ENCODE measurements around the gene DPYD.
A peak's percentile ranks its signal among the peaks of the same experiment; 100 is the strongest.
"Not testable (repeated sequence)": the region's sequence is repeated elsewhere in the genome, so short reads cannot be mapped to it uniquely, and the experiment has no call there.

Gene DPYD

GRCh38 chr1:97277891-97278654 is 642.8 kb downstream of the DPYD start:
- peak; percentile 41 for DNase-seq (ENCODE audit: low spot score)

- no peak for DNase-seq (ENCODE audit: low spot score)
Measured at GRCh38 chr1:97271916-97272788, 648.7 kb downstream of the DPYD start.

DNA sequence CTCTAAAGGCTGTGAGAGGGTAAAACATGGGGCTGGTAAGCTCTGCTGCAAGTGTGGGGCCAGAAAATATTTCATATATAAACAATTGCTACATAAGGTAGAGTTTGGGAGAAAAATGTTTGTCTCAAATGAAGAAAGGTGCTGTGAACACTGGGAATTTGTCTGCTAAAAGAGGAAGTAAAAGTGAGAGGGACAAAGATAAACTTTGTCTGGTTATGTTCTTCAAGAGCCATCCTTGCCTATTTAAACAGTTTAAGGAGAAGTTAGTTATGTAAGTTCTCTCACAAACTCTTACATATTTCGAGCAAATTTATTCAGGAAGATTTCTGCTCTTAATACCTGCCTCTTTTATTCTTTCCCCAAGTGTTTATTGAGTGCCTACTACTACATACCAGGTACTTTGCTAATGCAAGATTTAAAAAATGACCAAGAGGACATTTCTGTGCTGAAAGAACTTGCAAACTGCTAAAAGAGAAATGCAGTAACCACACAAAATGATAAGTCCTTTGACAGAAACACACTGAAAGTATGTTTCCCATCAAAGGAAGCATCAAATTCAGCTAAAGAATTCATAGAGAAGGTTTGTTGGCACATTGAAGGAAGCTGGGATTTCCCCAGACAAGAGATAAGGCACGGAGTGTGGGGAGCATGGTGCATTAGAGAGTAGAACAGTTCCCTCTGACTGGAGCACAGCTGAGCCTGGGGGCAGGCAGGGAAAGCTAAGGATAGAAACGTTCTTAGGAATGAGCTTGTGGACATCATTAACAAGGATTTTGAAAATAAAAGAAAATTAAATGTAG is 650.1 kb downstream of the DPYD start:
- peak; percentile 11 for DNase-seq (ENCODE audit: low spot score)

GRCh38 chr1:97265630-97266029 is 655.2 kb downstream of the DPYD start:
- no peak for DNase-seq (ENCODE audit: low spot score)

DNA sequence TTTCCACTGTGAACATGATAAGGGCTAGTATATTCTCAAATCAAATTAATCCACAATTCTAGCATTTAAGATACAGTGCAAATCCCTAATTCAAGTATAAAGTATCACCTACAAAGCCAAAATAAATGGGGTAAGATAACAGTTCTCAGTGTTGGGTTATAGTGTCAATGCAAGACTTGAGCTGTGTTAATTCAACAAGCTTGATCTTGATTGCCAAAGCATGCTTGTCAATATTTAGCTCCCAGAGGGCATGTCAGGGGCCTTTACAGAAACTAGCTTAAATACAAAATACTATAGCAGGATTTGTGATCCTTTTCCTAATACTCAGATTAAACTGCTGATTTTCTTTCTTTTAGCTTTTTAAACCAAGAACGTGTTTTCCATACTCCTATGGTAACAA is 658.0 kb downstream of the DPYD start:
- no peak for DNase-seq (ENCODE audit: low spot score)

DNA sequence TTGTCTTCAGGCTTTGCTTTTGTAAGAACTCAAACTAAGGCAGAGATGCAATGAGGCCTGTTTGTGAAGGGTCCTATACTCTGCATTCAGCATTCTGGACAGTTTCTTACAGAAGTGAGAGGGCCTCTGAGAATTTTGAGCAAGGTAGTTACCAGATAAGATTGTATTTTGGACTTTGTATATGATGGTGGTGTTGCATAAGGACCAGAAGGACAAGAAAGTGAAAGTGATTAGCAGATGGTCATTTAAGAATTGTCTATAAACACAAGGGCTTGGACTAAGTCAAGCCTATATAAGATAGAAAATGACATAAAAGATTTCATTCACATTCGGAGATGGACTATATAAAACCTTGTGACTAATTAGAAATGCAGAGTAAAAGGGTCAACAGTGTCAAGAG is 662.2 kb downstream of the DPYD start:
- no peak for DNase-seq (ENCODE audit: low spot score)

- DNase-seq (ENCODE audit: low spot score): no peak
Measured at GRCh38 chr1:97254731-97255463, 665.9 kb downstream of the DPYD start.

DNA sequence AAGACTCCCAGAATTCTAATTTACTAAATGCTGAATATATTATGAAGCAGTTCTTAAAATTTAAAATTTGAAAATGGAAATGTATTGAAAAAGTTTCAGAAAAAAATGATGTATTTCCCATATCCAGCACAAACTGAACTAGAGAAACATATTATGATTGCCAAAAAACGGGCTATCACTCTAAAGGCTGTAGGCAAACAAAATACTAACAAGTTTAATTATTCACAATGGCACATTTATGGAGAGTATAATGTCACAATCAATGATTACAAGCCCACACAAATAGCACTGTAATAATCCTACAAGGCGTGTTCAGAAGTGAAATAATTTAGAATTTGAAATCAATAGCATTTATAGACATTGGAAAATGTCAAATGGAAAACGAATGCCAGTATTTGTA is 667.9 kb downstream of the DPYD start:
- no peak for DNase-seq (ENCODE audit: low spot score)

GRCh38 chr1:97252076-97252475 is 668.8 kb downstream of the DPYD start:
- DNase-seq (ENCODE audit: low spot score): peak; percentile 64

DNA sequence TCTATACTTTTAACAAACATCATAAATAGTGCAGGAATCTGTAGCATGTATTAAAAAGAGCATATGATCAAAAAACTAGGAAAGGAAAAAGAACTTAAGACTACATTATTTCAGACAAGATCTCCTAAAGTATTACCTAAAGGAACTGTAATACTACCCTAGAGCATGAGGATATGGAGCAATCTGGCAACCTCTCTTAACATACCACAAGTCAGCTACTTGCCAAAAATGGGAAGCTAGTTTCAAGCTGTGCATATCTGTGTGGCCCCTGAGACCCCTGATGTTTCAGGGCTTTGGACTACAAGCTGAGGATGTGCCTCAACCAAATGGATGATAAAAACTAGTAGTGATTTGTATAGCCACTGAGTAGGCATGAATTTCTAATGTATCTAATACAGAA is 673.6 kb downstream of the DPYD start:
- peak; percentile 11 for DNase-seq (ENCODE audit: low spot score)

DNA sequence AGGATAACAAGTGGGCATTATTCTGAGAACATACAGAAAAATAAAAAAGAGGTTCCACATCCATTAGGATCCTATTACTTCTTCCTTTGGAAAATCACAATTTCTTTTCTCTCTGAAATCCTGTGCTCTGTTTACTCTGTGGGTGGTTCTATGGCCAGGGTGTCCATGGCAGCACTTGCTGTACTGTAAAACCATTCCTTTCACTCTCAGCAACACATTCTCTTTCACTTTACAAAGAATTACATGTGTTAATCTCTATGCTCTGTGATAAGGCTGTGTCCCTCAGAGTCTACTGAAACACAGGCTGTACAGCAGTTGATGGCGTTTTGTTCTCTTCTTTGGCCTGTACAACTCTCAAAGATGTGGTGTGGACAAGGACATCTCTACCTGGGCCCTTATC is 675.2 kb downstream of the DPYD start:
- DNase-seq (ENCODE audit: low spot score): peak; percentile 2

- DNase-seq (ENCODE audit: low spot score): no peak
Measured at GRCh38 chr1:97245026-97245425, 675.8 kb downstream of the DPYD start.

GRCh38 chr1:97243973-97244560 is 676.8 kb downstream of the DPYD start:
- peak; percentile 4 for DNase-seq (ENCODE audit: low spot score)

GRCh38 chr1:97238816-97239215 is 682.0 kb downstream of the DPYD start:
- DNase-seq (ENCODE audit: low spot score): no peak

DNA sequence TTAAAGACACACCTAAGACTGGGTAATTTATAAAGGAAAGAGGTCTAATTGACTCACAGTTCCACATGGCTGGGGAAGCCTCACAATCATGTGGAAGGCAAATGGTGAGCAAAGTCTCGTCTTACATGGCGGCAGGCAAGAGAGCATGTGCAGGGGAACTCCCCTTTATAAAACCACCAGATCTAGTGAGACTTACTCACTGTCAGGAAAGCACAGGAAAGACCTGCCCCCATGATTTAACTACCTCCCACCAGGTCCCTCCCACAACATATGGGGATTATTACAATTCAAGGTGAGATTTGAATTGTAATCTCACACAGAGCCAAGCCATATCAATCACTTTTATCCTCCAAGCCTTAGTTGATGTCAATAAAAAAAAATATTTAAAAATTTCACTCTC is 689.5 kb downstream of the DPYD start:
- not testable (repeated sequence) for DNase-seq (ENCODE audit: low spot score)

- DNase-seq (ENCODE audit: low spot score): no peak
Measured at GRCh38 chr1:97212671-97213070, 708.2 kb downstream of the DPYD start.

- no peak for DNase-seq (ENCODE audit: low spot score)
Measured at GRCh38 chr1:97210307-97210706, 710.5 kb downstream of the DPYD start.

DNA sequence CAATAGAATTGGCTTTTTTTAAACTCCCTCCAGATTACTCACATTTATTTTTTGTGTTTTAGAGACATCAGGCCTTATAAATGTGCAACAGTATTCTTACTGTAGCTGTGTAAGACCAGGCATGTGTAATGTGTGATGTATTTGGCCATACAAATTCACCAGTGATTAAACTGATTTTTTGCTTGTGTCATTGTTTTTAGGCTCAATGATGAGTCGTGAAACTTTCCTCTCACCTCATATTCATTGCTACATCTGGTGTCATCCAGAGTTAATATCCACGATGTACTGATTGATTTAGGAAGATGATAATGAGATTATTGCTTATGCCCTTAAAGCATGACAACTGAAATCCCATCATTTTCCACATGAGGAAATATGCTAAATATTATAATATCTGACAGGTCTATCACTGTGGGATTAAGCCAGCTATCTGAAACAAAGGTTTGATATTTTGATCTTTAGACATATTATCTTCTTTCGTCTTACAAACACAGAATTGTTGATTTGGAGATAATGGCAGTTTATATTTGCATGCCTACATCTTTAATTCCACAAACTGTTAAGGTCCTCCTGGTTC is 711.4 kb downstream of the DPYD start:
- no peak for DNase-seq (ENCODE audit: low spot score)

- no peak for DNase-seq (ENCODE audit: low spot score)
Measured at GRCh38 chr1:97207868-97208267, 713.0 kb downstream of the DPYD start.

DNA sequence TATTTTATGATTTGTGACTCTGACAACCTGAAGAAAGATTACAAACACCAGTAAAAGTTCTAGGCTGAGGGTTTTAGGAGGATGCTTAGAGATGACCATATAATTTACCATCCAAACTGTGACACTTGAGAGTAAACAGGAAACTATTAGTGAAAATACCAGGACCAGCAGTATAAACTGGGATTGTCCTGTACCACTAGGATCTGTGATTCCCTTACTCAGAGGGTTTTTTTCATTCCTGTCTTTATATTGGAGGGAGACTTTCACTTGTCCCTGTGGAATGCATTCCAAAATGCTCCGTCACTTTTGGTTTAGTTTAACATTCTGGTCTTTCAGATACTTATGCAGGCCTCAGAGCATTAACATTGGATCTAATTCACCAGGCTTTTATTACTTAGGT is 716.4 kb downstream of the DPYD start:
- peak; percentile 45 for DNase-seq (ENCODE audit: low spot score)
